MM.1S (cell line): ENCODE results near the gene GBX2.

ENCODE experiments used
- EZH2 ChIP-seq: fragments of 300-600 bp; sonication (generic); optimal IDR thresholded peaks from 2 replicates; pipeline ENCODE3; 2017; ENCODE audit warnings: low read depth, mild to moderate bottlenecking, antibody characterized with exemption, low read length, mixed read lengths
- EZH2phosphoT487 ChIP-seq: fragments of 300-600 bp; sonication (generic); IDR thresholded peaks from 2 replicates; pipeline ENCODE4 v1.6.1; 2018; ENCODE audit warnings: antibody characterized with exemption, low read length
- TF ChIP-seq, protein P1 (sequence below): fragments of 300-600 bp; sonication (generic); IDR thresholded peaks from 2 replicates; pipeline ENCODE4 v1.5.1; 2016; ENCODE audit warnings: antibody characterized with exemption, low read length, mixed read lengths

DNA sequence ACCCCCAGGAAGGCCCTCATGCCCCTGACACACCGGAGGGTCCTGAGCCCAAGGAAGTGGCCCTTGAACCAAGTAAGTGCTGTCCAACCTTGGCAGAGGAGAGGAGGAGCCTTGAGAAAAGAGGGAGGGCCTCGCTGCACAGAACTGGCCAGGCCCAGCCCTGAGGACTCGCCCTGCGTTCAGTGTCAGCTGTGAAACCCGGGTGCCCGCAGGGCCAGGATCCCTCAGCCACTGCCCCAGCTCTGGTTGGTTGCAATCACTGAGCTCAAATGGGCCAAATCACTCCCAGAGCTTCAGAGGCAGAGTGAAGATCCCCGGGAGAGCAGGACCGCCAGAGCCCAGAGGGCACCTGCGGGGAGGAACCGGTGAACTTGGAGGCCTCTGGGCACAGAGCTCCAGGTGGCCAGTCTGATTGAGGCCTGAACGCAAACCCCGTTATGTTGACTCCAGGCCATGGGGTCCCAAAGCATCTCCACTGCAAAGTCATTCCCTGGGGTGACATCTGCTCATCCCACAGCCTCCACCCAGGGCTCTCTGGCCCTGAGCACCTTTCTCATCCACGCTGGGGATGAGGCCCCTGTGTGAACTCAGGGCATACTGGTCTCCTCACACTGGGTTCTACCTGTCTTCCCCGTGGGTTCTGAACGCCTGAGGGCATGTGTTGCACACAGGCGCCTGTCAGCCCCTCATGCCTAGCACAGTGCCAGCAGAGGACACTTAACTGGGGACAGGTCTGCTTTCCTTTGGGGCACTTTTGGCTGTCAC, 11.9 kb downstream of the GBX2 start:
- TF ChIP-seq, protein P1, sequence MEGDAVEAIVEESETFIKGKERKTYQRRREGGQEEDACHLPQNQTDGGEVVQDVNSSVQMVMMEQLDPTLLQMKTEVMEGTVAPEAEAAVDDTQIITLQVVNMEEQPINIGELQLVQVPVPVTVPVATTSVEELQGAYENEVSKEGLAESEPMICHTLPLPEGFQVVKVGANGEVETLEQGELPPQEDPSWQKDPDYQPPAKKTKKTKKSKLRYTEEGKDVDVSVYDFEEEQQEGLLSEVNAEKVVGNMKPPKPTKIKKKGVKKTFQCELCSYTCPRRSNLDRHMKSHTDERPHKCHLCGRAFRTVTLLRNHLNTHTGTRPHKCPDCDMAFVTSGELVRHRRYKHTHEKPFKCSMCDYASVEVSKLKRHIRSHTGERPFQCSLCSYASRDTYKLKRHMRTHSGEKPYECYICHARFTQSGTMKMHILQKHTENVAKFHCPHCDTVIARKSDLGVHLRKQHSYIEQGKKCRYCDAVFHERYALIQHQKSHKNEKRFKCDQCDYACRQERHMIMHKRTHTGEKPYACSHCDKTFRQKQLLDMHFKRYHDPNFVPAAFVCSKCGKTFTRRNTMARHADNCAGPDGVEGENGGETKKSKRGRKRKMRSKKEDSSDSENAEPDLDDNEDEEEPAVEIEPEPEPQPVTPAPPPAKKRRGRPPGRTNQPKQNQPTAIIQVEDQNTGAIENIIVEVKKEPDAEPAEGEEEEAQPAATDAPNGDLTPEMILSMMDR: no peak
- TF ChIP-seq EZH2 (no peak), EZH2phosphoT487 (no peak)
